Stomach (tissue), 9 donors: ENCODE results near the gene MICAL3. TPM values are rescaled to one million over a fixed set of nuclear protein-coding genes. Genes with fewer than 3 reads are reported as not detected.
A peak's percentile ranks its signal among the peaks of the same experiment; 100 is the strongest.
"Not testable (repeated sequence)": the region's sequence is repeated elsewhere in the genome, so short reads cannot be mapped to it uniquely, and the experiment has no call there.

ENCODE experiments used
- DNase-seq, 2 donors: peaks; one replicate each; pipeline versions ENCODE4 v3.0.0 to v3.0.0-alpha.2; 2013 to 2019
- H3K27ac ChIP-seq, 5 donors: fragments of 200-600 bp in 4 of 5; sonication (generic) in 4 of 5; one replicate each; pipeline ENCODE4 v1.5.1; 2013 to 2019; ENCODE audit warnings: mild to moderate bottlenecking in 1 of 5, moderate library complexity in 1 of 5
- H3K27me3 ChIP-seq, 3 donors: fragments of 200-600 bp; sonication (generic); one replicate each; pipeline ENCODE4 v1.5.1; 2017 to 2019; ENCODE audit warnings: mixed run types in 1 of 3
- H3K36me3 ChIP-seq, 4 donors: fragments of 200-600 bp; sonication (generic); 1 replicate in 3 of 4; 2 replicates in 1 of 4; pipeline ENCODE4 v1.5.1; 2016 to 2019
- H3K4me1 ChIP-seq, 4 donors: fragments of 200-600 bp; sonication (generic); one replicate each; pipeline ENCODE4 v1.5.1; 2016 to 2019
- H3K4me3 ChIP-seq, 4 donors: fragments of 200-600 bp; sonication (generic) in 3 of 4; one replicate each; pipeline ENCODE4 v1.5.1; 2016 to 2019; ENCODE audit warnings: mild to moderate bottlenecking in 1 of 4
- H3K9me3 ChIP-seq, 4 donors: fragments of 200-600 bp; sonication (generic); one replicate each; pipeline ENCODE4 v1.5.1; 2016 to 2019
- EP300 ChIP-seq: sonication (generic); formaldehyde crosslinking; IDR thresholded peaks from one replicate; pipeline ENCODE4 v1.6.1; 2017; ENCODE audit warnings: antibody characterized with exemption
- POLR2A ChIP-seq, 4 donors: fragments of 450-650 bp; IDR thresholded peaks; one replicate each; pipeline ENCODE4 v1.6.1; 2016; ENCODE audit warnings: antibody characterized with exemption in 4 of 4, control low read depth in 2 of 4, mild to moderate bottlenecking in 1 of 4, moderate library complexity in 1 of 4
- POLR2AphosphoS5 ChIP-seq, 3 donors: sonication (generic); formaldehyde crosslinking; IDR thresholded peaks; one replicate each; pipeline ENCODE4 v1.6.1; 2016; ENCODE audit warnings: antibody characterized with exemption in 3 of 3
- WGBS, 5 donors: extraction: QIAGEN DNeasy Blood & Tissue Kit in 3 of 5; methylation state at CpG; one replicate each; pipeline versions ENCODE4 v1.1.5 to v1.1.7; 2013 to 2018; 5-methylcytosine and 5-hydroxymethylcytosine counted together
- intact Hi-C: fragments of 100-400 bp; cut with DNase I; formaldehyde crosslinking; loops from one replicate; pipeline ENCODE4 v1.15.1; 2023; ENCODE audit warnings: low total_unique reads
- polyA plus RNA-seq, 3 donors: library from polyadenylated mRNA; stranded (reverse); fragments of 200-250 nt; gene quantifications; one replicate each; pipeline ENCODE4 v1.2.3, GENCODE V29; 2013
- total RNA-seq, 5 donors: library from RNA; depleted of rRNA; stranded (reverse); fragments of >200 nt; gene quantifications; one replicate each; pipeline versions ENCODE4 v1.1.0 to v1.2.3, GENCODE V29; 2014 to 2016
- TF ChIP-seq, protein P1 (sequence below), 7 experiments: fragments of 450-650 bp in 4 of 7; fragments of 200-600 bp in 3 of 7; sonication (generic) in 3 of 7; IDR thresholded peaks; one replicate each; pipeline ENCODE4 v1.5.1; 2016 to 2019; ENCODE audit warnings: antibody characterized with exemption in 7 of 7, control low read depth in 2 of 7, mild to moderate bottlenecking in 1 of 7
- donor health status: healthy with polysubstance abuse.
- donor health status: Bipolar disorder and iron deficiency.
- donor health status: healthy.

Gene MICAL3
- total and polyA plus RNA-seq, 8 donors, result 3.5 to 130 (median 24.0) TPM

- Histone ChIP-seq H3K27ac (no peak overlapping the region), H3K36me3 (no peaks in the 10 kb centered on the region), H3K9me3 (no peaks in the 10 kb centered on the region), H3K27me3 (no peaks in the 10 kb centered on the region), H3K4me1 (peaks cover 0 to 77% (median 35%) of the 10 kb centered on the region in 4 donors), H3K4me3 (no peak overlapping the region)
- 78 to 95% (median 90%) methylated on average over 7 to 8 of the region's 8 CpGs for WGBS, 5 donors
- TF ChIP-seq POLR2A (IDR thresholded peaks at IDR 0.05) (no peak), POLR2AphosphoS5 (IDR thresholded peaks at IDR 0.05) (no peak), EP300 (no peak)
- TF ChIP-seq, protein P1, sequence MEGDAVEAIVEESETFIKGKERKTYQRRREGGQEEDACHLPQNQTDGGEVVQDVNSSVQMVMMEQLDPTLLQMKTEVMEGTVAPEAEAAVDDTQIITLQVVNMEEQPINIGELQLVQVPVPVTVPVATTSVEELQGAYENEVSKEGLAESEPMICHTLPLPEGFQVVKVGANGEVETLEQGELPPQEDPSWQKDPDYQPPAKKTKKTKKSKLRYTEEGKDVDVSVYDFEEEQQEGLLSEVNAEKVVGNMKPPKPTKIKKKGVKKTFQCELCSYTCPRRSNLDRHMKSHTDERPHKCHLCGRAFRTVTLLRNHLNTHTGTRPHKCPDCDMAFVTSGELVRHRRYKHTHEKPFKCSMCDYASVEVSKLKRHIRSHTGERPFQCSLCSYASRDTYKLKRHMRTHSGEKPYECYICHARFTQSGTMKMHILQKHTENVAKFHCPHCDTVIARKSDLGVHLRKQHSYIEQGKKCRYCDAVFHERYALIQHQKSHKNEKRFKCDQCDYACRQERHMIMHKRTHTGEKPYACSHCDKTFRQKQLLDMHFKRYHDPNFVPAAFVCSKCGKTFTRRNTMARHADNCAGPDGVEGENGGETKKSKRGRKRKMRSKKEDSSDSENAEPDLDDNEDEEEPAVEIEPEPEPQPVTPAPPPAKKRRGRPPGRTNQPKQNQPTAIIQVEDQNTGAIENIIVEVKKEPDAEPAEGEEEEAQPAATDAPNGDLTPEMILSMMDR (IDR thresholded peaks at IDR 0.05), result no peak
- no peak for DNase-seq
- intact Hi-C loops, result loop anchor here (10.0 kb wide), 1 partner anchor 84 kb away; the partner anchor contains the start of gene PEX26
Observed at GRCh38 chr22:17990942-17991341, 33.4 kb downstream of the MICAL3 start.

- no peaks in the 10 kb centered on the region for H3K9me3 ChIP-seq
- TF ChIP-seq EP300 (no peak), POLR2AphosphoS5 (IDR thresholded peaks at IDR 0.05) (no peak), POLR2A (IDR thresholded peaks at IDR 0.05) (no peak)
- TF ChIP-seq, protein P1 (IDR thresholded peaks at IDR 0.05), result no peak
- 79 to 90% (median 82%) methylated on average over 6 of the region's 6 CpGs for WGBS, 5 donors
- no peak for DNase-seq
- no peak overlapping the region for H3K4me3 ChIP-seq
- intact Hi-C loops, result loop anchor here (10.0 kb wide), 1 partner anchor 85 kb away; the partner anchor contains the start of gene PEX26
- H3K27me3 ChIP-seq, result no peaks in the 10 kb centered on the region
- no peak overlapping the region for H3K27ac ChIP-seq
- peaks cover 0 to 78% (median 35%) of the 10 kb centered on the region in 4 donors for H3K4me1 ChIP-seq
- H3K36me3 ChIP-seq, result no peaks in the 10 kb centered on the region
Observed at GRCh38 chr22:17990147-17990546, 34.2 kb downstream of the MICAL3 start.

DNA sequence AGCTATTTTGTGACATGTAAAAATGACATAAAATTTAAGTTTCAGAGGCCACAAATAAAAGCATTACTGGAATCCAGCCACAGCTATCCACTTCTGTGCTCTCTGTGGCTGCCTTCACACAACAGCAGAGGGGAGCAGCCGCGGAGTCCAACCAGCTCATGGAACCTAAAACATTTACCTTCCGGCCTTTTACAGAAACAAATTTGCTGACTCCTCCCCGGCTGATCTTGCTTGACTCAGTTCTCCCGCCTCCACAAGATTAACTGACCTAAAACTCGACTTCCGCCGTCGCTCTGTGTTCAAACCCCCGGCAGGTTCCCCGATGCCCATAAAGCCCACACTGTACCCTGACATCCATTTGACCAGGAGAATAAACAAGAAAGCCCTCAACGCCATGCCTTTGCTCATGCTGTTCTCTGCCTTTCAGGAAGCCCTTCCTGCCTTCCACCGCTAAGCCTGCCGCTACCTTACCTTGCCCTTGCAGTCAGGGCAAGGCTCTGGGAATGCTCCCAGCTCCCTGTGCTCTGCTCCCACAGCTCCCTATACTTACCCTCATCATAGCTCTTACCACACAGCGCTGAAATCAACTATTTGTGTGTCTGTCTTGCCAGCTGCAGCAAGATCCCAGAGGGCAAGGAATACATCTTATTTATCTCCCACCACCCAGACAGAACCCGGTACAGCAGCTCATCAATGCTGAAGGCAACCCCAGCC, 35.4 kb downstream of the MICAL3 start:
- Histone ChIP-seq H3K36me3 (no peaks in the 10 kb centered on the region), H3K27me3 (no peaks in the 10 kb centered on the region), H3K27ac (peak overlapping the region in 3 of 5 donors; percentile 10 to 42 (median 18)), H3K4me3 (no peak overlapping the region), H3K4me1 (peaks cover 0 to 81% (median 33%) of the 10 kb centered on the region in 4 donors), H3K9me3 (no peaks in the 10 kb centered on the region)
- 77 to 88% (median 87%) methylated on average over 16 of the region's 16 CpGs for WGBS, 5 donors
- no peak for TF ChIP-seq EP300
- TF ChIP-seq POLR2A (IDR thresholded peaks at IDR 0.05), result no peak
- no peak for TF ChIP-seq POLR2AphosphoS5 (IDR thresholded peaks at IDR 0.05)
- TF ChIP-seq, protein P1 (IDR thresholded peaks at IDR 0.05), result no peak
- no peak for DNase-seq
- intact Hi-C loops, result no loop called here

DNA sequence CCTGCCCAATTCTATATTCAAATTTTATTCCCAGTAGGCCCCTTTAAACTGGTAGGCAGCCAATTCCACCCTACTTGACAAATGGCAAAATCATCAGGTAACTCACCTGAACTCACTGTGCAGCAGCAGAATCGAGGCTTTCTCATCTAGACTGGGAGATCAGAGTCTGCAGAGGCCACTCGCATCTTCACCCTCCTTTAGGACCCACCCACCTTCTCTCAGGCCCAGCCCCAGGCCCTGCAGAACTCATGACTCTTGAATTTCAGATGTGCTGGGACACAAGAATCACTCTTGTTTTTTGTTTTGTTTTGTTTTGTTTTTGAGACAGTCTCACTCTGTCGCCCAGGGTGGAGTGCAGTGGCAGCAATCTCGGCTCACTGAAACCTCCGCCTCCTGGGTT, 38.8 kb downstream of the MICAL3 start:
- 83 to 90% (median 89%) methylated on average over 5 of the region's 5 CpGs for WGBS, 5 donors
- Histone ChIP-seq H3K27ac (peak overlapping the region in 1 of 5 donors; percentile 8), H3K9me3 (no peaks in the 10 kb centered on the region), H3K27me3 (no peaks in the 10 kb centered on the region), H3K4me3 (no peak overlapping the region), H3K4me1 (peaks cover 3 to 80% (median 25%) of the 10 kb centered on the region in 4 donors), H3K36me3 (no peaks in the 10 kb centered on the region)
- no peak for DNase-seq
- no peak for TF ChIP-seq POLR2AphosphoS5 (IDR thresholded peaks at IDR 0.05)
- TF ChIP-seq, protein P1 (IDR thresholded peaks at IDR 0.05), result no peak
- no peak for TF ChIP-seq EP300
- TF ChIP-seq POLR2A (IDR thresholded peaks at IDR 0.05), result no peak
- intact Hi-C loops, result no loop called here

- DNase-seq, H3K9me3 ChIP-seq, H3K4me3 ChIP-seq, intact Hi-C loops, H3K27me3 ChIP-seq, H3K27ac ChIP-seq, H3K36me3 ChIP-seq: not testable (repeated sequence)
- H3K4me1 ChIP-seq, result peaks cover 8 to 82% (median 30%) of the 10 kb centered on the region in 4 donors
- 66 to 80% (median 74%) methylated on average over 11 of the region's 11 CpGs for WGBS, 5 donors
Observed at GRCh38 chr22:17985071-17985470, 39.3 kb downstream of the MICAL3 start.
